Right kidney (tissue), 1 donor: Measurements from ENCODE around the gene PHPT1.
A peak's percentile ranks its signal among the peaks of the same experiment; 100 is the strongest.
"Not testable (repeated sequence)": the region's sequence is repeated elsewhere in the genome, so short reads cannot be mapped to it uniquely, and the experiment has no call there.

Experiments
- DNase-seq: peaks from one replicate; pipeline ENCODE4 v3.0.0-alpha.2; 2016

The PHPT1 gene

DNA sequence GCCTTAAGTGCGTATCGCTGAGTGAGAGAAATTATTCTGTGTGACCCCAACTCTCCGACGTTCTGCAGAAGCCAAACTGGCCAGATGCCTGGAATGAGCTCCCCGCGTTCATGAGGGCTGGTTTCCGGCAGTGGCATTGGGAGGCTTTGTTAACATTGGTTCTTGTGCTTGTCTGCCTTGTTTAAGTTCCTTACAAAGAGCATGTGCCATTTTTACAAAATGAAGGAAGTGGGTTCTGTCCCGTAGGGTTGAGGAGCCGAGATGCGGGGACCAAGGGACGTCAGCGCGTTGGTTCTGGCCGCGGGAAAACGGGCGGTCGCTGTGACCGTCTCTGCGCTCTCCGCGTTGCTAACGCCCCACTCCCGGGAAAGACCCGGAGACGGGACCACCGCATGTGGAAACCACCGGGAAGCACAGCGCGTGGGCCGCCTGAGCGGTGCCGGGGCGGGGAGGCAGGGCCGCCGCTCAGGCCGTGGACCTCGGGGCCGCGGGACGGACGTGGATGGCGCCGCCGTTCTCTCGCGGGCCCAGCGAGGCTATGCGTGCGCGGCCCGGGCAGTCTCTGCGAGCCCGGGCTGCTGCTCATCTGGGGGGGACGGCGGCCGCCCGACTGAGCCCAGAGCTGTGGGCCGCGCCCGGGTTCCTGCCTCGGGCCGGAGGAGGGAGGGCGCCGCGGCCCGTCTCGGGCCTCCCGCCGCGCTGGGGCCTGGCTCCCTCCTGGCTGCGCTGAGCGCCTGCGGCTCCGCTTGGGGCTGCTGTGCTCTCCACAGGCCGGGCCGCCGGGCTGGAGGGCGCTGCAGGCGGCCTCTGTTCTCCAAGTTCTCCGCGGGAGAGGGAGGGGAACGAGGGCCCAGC lies 28.0 kb upstream of the PHPT1 start:
- peak; percentile 78 for DNase-seq

- no peak for DNase-seq
These were observed 27.2 kb upstream of the PHPT1 start for GRCh38 chr9:136821826-136822544.

DNA sequence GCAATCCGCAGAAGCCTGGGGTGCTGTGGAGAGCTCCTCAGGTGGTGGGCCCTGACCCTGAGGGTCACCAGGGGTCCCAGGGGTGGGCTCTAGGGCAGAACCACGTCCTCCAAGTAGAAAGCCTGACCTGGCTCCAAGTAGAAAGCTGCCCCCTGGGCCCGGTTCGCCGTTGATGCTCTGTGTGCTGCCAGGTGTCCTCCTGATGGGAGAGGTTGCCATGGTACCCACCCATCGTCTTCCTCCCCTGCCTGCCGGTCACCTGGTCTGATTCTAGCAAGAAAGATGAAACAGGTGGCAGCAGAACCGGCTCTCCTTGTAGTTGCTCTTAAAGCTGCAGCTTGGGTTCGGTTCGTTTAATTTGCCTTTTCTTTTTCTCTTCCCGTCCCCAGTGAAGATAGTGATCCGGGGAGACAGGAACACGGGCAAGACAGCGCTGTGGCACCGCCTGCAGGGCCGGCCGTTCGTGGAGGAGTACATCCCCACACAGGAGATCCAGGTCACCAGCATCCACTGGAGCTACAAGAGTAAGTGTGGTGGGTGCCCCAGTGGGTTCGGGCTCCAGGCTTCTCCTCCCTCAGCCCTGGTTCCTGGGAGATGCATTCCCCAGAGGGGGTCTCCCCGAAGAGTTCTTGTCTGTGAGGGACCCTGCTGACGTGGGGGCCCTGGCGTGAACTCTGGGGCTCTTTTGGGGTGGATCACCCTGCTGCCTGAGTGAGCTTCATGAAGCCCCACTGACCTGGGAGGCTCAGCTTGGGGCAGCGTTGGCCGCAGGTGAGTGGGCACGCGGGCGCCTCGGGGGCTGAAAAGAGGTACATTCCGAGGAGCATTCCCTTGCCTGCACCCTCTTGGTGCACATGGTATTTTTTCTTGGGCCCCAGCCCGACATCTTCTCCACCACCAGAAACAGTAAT lies 25.8 kb upstream of the PHPT1 start:
- no peak for DNase-seq

DNA sequence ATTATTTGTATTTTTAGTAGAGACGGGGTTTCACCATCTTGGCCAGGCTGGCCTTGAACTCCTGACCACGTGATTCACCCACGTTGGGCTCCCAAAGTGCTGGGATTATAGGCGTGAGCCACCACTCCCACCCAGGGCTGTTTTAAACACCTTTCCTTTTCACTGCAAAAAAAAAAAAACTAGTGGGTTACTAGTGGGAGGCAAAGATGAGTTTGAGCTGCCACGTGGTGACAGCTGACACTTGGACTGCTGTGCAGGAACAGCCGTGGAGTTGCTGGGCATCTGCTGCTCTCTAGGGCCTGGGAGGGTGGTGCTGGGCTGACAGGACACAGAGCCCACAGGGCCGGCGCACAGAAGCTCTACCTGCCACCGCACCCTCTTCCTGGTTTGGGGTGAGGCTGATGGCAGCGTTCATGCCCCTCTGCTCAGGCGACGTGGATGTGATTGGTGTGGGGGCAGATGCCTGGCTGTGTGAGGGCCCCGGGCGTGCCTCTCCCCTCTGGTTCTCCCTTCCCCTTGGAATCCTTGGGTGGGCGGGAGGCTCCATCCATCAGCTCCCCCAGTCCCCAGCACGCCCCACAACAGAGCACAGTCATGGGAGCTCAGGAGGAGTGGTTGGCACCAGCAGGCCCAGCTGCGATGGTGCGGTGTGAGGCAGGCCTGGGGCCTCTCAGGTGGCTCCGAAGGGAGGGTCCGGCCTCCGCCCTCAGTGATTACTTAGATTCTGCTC lies 24.5 kb upstream of the PHPT1 start:
- DNase-seq: no peak

GRCh38 chr9:136825295-136826187 lies 23.7 kb upstream of the PHPT1 start:
- no peak for DNase-seq

DNA sequence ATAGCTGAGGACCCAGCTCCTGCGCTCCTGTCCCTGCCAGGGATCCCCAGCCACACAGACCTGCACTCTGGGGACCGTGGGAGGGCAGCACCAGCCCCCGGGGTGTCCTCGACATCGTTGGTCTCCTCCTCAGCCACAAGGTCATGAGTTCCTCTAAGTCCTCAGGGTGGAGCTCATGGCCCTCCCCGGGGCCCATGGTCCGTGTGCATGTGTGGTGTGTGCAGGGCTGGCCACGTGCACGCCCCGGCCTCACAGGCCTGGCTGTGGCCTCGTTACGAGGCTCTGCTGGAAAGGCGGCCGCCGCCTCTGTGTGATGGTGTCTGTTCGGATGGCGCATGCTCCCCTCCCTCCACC lies 23.0 kb upstream of the PHPT1 start:
- DNase-seq: no peak

DNA sequence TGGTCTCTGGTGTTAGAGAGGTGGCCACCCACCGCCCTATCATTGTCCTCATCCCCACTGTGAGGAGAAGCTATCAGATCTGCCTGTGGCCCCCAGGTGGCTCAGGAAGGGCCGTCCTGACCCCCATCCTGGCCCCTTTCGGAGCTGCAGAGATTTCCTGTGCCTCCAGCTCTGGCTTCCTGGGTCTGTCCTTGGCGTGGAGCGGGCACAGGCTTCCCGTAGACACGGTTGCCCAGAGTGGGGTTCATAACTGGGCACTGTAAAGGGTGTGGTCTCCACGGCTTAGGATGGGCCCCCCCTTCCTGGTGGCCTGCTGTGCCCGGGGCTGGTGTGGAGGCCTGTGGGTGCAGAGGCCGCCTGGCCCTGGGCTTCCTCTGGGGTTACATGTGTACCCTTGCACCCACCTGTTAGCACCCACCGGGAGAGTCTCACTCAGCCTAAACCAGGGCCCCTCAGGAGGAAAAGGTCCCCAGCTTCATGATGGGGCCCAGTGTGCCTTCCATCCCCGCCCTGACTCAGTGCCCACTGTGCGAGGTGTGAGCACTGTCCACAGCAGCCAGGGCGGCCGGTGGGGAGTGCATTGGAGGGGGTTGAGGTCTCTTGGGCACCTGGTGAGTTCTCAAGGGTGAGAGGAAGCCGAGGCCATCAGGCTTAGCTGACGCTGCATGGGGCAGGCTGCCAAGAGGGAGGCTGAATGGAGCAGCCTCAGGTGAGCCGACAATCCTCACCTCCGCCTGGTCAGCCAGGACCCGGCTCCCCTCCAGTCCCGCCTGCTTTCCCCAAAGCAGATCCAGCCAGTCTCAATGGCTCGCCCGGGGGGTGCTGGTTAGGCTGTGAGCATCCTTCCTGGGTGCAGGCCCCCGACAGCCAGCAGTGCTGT lies 22.3 kb upstream of the PHPT1 start:
- no peak for DNase-seq

DNA sequence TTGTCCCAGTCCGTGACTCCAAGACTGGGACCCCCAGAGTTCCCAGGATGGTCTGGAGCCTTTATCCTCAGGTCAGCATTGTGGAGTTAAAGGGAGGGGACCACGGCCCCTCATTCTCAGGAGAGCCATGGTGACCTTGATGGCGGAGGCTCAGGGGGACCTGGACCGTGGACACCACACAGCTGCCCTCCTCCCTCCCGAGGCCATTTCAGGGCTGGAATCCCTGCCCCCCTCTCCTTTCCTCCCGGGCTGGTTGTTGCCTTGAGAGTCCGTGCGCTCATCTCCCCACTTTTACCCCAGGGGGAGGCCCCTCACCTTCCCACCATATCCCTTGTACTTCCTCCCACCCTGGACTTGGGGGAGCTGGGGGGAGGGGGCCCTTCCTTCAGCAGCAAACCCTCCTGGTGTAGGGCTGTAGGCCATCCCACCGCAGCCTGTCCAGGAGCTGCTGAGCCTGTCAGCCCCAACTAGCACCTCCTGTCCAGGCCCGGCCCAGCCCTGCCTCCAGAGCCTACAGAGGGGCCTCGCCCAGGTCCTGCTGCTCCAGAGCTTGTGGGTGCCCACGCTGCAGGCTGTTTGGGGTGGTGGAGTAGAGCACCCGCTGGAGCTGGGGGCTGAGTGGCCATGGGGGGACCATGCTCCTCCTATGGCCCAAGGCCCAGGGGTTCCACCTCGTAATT lies 21.3 kb upstream of the PHPT1 start:
- no peak for DNase-seq

- no peak for DNase-seq
These were observed 20.6 kb upstream of the PHPT1 start for GRCh38 chr9:136828474-136829140.

DNA sequence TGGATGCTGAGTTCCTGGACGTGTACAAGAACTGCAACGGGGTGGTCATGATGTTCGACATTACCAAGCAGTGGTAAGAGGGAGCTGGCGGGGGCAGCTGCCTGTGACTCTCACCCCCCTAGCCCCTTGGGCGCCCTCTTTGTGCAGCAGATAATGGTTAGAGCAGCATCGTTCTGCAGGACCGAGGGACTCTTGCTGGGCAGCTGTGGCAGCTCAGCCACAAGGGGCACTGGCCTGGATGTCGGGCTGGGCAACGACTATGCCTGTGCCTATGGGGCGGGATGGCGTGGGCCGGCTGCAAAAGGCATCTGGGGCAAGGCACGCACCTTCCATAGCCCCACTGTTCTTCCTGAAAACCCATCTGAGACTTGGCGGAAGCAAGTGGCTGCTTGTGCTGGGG lies 19.8 kb upstream of the PHPT1 start:
- DNase-seq: no peak

GRCh38 chr9:136829981-136830885 lies 19.0 kb upstream of the PHPT1 start:
- DNase-seq: no peak

GRCh38 chr9:136831002-136831719 lies 18.0 kb upstream of the PHPT1 start:
- no peak for DNase-seq

GRCh38 chr9:136831720-136832104 lies 17.5 kb upstream of the PHPT1 start:
- DNase-seq: no peak

- DNase-seq: no peak
These were observed 16.6 kb upstream of the PHPT1 start for GRCh38 chr9:136832581-136832980.

- DNase-seq: not testable (repeated sequence)
These were observed 15.7 kb upstream of the PHPT1 start for GRCh38 chr9:136833381-136834048.

- DNase-seq: no peak
These were observed 13.9 kb upstream of the PHPT1 start for GRCh38 chr9:136835162-136835931.
